NCI-H2081 (cell line): Measurements from ENCODE around the gene KRTAP10-2.
"Not testable (repeated sequence)": the region's sequence is repeated elsewhere in the genome, so short reads cannot be mapped to it uniquely, and the experiment has no call there.

Source experiments
- DNase-seq, 2 experiments: peaks; one replicate each; lab custom pipeline; 2025; lab: John Stamatoyannopoulos, UW

The KRTAP10-2 gene

DNA sequence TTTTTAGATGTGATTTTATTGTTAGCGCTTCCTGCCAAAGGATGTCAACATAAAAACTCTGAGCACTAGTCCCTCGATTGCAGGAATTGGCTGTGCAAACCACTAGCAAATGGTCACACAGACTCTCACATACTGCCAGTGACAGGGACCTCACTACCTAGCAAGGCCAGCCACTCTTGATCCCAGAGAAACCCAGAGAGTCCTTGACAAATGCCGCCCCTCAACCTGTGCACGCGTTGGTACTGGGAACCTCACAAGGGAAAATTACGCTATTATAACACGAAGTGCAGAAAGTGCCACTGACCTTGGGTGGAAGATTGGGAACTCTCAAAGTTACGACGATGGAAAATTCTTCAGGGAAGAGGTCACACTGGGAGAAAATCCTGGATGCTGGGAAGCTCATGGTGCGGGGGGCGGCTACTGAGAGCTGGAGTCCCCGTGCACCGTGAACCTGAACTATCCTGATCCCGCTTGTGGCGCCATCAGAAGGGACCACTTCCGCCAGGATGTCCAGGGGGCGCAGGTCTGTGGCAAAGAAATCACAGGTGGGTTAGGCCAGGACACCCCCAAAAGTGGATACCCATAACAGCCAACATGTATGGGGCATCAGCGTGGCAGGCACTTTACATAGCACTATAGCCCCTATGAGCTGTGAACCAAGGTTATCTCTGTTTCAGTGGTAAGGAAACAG lies 16.3 kb upstream of the KRTAP10-2 start:
- DNase-seq = no peak

DNA sequence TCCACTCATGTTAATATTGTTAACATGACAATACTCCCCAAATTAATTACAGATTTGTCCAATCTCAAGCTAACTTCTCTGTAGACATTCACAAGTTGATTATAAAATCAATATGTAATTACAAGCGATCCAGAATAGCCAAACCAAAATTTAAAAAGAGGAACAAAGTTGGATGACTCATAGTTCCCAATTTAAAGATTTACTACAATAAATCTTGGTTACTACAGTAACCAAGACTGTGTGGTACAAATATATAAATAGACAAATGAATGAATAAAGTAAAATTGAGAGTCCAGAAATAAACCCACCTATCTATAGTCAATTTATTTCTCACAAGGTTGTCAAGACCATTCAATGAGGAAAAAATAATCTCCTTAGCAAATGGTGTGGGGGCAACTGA lies 15.1 kb upstream of the KRTAP10-2 start:
- DNase-seq = no peak

DNA sequence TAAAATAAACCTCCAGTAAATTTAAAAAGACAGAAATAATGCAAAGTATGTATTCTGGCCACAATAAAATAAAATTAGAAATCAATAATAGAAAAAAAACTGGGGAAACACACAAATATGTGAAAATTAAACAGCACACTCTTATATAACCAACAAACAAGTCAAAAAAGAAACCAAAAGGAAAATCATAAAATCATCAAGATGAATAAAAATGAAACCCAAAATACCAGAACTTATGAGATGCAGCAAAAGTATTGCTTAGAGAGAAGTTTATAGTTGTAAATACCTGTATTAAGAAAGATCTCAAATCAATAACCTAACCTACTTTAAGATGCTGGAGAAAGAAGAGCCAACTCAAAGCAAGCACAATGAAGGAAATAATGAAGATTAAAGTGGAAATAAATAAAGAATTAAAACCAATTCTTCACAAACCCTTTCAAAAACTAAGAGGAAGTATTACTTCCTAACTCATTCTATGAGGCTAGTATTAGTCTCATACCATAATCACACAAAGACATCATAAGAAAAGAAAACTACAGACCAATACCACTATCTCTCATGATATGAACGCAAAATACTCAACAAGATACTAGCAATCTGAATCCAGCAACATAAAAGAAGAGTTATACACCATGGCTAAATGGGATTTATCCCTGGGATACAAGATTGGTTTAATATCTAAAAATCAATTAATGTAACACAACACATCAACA lies 13.7 kb upstream of the KRTAP10-2 start:
- DNase-seq = no peak

DNA sequence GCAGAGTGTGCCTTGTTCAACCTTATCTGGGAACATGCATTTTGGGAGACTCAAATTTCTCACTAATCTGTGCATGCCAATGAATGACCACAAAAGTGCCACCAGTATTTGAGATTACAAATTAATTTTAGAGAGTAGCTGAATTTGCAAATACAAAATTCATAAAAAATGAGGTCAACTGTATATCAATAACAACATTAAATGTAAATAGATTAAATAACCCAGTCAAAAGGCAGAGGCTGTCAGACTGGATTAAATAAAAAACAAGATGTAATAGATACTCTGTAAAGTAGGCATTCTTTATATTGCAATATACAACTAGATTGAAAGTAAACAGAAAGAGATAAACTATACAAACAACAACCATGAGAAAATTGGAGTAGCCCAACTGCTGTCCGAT lies 12.8 kb upstream of the KRTAP10-2 start:
- no peak for DNase-seq

DNA sequence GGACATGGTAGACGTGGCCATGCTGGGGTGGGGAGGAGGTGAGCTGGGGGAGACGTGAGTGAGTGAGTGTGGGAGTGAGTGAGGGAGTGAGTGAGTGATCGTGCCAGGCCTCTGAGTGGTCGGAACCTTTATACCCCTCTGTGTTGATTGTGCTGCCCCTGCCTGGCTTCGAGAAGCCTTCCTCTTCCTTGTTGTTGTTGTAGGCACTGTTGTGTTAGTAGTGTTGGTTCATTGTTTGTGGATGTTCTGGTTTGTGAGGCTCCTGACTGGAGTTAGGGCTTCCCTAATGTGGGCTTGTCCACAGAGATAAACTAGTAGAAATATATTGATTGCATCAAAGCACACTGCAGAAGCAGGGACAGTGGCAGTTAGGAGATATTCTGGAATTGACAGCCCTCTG lies 7.4 kb upstream of the KRTAP10-2 start, which contains the start of gene KRTAP10-3:
Gene KRTAP10-3 (minus strand): TSS at position 101 of the 400 bp plus-strand sequence. CDS start 80 bp downstream, at position 21.
- no peak for DNase-seq

DNA sequence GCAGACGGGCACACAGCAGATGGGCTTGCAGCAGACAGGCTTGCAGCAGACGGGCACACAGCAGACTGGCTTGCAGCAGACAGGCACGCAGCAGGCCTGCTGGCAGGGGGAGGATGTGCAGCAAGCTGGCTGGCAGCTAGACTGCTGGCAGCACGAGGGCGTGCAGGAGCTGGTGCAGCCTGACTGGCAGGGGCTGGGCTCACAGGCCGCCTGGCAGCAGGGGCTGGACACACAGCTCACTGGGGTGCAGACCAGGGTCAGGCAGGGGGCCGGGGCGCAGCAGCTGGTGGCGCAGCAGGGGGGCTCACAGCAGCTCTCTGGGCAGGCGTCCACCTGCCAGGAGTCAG lies 7.0 kb upstream of the KRTAP10-2 start:
- DNase-seq = not testable (repeated sequence)

DNA sequence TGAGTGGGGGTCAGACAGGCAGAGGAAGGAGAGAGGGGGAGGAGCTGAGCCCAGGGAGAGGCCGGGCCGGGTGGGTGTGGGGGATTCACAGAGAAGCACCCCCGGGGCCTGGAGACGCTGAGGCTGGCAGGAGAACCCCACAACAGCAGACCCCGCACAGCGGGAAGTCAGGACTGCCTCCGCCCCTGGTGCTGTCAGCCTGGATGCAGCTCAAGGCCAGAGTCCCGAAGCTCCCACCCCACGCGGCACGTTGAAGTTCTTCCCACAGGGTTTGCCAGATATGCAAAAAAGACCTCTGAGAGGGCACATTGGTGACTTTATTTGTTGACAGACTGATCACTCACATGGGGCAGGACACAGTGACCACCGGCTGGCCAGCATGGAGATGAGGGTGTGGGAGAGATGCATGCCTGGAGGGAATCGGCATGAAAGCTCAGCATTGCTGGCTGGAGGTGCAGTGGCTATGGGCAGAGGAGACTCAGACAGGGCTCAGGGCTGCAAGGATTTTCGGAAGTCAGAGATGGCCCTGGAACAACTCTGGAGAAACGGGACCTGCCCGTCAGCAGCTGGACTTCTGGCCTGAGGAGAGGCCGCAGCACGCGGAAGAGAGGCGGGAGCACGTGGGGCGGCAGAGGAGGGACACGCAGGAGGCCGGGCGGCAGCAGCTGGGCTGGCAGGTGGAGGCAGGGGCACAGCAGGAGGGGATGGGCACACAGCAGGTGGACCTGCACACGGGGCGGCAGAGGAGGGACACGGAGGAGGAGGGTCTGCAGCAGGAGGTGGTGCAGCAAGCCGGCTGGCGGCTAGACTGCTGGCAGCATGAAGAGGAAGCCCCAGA lies 6.4 kb upstream of the KRTAP10-2 start:
- no peak for DNase-seq

DNA sequence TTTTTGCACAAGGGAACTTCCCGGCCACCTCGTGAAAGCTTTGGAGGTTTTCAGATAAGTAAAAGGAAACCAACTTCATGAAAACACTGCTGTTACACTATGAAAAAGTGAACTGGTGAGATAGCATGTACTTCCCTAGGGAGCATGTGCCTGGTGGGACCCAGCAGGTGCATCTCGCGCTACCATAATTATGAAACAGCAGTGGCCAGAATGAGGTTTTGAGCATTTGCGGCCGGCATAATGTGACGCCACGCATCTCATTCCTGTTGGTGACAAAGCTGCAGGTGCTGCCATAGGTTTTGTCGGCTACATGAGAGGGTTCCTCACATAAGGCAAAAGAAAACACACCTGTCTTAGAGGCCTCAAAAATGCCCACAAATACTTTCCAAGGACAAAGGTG lies 5.6 kb upstream of the KRTAP10-2 start:
- DNase-seq = peak; percentile 29 to 68

DNA sequence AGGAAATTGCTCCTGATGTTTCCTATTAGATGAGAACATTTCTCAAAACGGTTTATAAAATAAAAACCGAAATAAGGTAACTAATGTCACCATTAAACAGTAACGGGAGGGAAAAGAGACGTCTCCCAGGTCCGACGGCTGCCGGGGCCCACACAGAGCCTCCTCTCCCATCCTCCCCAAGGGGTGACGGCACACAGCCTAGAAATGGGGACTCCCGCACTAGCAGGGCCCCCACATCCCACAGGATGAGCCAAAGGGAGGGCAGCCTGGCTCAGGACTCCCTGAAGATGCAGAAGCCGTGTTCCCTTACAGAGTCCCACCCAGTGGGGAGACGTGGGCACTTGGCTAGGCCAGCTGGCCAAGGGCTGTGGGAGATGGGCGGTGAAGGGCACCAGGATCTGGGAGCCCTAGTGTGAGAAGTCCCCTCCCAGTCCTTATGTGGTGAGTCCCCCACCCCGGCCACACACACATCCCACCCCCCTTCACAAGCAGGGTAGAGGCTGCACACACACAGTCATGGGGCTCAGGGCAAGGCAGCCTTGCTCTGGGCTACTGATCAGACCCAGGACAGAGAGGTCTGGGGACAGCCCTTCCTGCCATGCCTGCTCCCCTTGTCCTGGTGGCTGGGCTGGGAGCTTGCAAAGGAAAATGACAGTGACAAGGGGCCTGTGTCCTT lies 4.0 kb upstream of the KRTAP10-2 start:
- no peak for DNase-seq

DNA sequence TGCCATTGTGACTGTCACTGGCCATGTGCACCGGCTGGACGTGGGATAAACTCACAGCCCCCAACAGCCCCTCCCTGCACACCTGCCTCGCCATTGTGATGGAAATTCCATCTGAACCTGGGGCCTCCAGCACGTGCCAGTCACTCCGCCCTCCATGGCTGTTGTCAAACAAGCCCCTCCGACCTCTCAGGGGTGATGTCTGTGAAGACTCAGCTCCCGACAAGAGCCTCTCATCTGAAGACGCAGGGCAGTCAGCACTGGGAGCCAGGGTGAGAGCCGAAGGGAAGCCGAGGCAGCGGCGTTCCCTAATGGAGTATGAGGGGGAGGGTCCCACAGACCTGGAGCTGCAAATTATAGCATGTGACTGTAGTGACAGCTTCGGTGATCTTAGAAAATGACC lies 1.4 kb upstream of the KRTAP10-2 start:
- no peak for DNase-seq

DNA sequence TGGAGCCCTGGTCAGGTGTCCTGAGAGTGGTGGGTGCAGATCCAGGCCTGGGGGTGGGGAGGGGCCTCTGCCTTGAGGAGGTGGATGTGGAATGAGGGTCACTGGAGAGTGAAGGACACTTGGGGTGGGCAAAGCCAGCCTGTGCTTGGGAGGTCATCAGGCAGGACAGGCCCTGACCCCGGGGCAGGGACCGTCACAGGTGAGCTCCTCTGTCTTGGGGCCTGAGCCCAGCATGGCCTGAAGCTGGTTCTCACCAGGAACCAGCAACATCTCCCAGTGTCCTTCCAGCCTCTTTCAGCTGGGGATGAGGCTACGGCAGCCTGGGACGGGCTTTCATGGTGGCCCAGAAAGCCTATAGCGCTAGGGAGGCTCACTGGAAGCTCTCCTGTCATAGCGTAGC lies 831 bp upstream of the KRTAP10-2 start:
- no peak for DNase-seq

DNA sequence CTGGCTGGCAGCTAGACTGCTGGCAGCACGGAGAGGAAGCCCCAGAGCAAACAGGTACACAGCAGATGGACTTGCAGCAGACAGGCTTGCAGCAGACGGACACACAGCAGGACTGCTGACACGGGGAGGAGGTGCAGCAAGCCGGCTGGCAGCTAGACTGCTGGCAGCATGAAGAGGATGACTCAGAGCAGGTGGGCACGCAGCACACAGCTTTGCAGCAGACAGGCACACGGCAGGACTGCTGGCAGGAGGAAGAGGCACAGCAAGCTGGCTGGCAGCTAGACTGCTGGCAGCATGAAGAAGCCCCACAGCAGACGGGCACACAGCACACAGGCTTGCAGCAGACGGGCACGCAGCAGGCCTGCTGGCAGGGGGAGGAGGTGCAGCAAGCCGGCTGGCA lies 498 bp downstream of the KRTAP10-2 start:
- DNase-seq = peak in 1 of 2 experiments; percentile 34

DNA sequence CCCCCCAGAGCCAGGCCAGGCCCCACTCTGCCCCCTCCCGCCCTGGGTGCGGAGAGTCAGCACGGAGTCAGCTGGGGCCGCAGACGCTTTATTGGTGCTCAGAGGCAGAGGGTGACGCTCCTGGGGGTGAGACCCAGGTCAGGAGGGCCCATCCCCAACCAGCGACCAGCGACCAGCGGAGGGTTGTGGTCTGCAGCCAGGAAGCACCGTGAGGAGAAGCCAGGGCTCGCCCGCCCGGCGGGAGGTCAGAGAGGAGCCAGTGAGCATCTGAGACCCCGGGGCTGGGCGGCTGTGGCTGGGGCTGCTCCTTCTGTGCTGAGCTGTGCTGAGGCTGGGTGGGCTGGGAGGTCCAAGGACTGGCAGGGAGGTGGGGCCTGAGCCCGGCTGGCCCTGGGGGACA lies 1.0 kb downstream of the KRTAP10-2 start:
- not testable (repeated sequence) for DNase-seq

DNA sequence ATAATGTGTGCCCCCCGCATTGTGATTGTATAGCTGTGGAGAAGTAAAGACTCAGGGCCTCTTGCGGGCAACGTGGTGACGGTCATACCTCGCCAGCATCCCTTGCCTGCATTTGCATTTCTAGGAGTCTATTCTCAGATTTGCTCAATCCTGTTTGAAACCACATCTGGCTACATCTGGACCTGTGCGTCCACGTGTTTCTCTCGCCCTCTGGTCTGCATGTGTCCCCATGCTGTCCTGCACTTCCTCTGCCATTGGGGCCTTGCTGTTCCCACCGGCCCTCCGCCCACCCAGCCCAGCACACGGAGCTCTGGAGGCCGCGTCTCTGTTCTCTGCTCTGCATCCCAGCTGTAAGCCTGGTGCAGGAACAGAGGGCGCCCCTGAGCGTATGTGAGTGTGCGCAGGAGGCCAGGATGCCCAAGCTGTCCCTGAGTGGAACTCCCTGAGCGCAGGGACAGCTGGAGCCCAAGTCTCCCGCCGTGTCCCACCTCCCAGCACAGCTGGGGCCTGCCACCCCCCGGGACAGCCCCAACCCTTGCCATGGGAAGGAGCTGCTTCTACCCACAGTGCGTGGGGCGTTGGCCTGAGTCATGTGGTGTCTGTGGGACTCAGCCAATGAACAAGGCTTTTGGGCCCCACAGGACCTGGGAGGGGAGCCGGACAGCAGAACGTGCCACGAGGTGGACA lies 1.6 kb downstream of the KRTAP10-2 start:
- no peak for DNase-seq

DNA sequence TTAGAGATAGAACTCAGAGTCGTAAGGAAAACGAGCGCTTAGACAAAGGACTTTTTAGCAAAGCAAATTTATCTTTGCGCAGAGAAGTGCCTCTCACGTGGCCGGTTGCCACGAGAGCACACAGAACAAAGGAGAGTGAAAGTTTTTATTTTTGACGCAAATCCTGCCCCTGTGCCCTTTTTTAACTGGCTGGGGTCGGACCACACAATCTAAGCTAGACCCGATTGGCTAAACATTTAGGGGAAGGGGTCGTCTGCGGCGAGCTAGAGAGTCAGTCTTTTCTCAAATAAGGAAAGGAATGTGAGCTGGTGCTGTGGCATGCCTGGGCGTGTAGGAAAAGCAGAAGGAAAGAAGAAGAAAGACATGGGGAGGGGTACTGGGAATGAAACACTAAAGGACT lies 2.4 kb downstream of the KRTAP10-2 start:
- DNase-seq = no peak

DNA sequence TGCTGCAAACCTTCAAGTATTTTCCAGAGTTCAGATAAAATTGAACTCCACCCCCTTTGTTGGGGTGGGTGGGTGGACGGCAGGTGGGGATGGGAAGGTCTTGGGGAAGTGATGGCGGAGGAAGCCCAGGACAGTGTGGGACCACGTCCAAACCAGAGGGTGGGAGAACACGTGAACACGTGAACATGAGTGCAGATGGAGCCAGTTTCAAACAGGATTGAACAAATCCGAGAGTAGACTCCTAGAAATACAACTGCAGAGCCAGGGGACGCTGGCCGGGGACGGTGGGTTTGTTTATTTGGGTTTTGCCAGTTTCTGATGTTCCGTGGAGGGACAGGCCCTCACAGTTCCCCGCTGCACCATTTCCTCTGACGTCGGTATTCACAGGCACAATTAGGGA lies 2.9 kb downstream of the KRTAP10-2 start:
- DNase-seq = no peak

DNA sequence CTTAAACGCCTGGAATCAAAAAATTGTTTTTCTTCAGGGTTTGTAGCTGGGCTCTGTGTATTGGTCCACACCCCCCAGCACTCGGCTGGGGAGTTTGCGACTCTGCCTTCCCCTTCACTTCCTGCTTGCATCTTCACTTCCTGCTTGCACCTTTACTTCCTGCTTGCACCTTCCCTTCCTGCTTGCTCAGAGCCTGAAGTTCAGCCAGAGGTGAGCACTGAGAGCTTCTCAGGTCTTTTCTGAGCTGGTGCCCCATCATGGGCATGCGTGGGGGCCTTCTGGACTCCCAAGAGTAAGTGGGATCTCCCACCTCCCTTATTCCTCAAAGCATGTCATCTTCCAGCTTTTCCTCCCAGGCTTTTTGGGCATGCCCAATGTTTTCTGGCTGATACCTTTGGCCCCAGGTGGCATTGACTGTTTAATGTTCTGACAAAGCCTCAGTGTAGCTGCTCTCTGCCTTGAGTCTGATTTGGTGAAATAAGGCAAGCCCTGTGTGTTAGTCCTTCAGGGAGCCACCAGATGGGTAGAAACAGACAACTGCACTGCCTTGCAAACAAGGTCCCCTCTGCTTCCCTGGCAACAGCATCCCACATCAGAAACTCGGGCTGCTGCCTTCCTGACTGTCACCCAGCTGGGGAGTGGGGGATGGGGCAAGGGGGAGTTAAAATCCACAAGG lies 3.5 kb downstream of the KRTAP10-2 start:
- no peak for DNase-seq

DNA sequence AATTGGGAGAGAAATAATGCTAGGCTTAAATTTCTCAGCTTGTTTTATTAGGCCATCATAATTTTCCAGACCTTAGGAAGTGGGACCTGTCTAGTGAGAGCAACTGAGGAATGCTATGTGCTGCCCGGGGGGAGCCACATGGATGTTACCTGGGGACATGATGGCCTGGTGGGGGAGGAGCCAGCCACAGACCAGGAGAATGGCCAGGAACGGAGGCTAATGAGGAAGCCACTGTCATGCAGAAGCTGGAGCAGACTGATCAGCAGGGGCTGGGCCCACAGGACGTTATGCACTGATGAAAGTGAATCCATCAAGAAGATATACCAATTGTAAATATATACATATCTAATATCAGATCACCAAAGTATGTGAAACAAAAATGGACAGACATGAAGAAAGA lies 6.7 kb downstream of the KRTAP10-2 start:
- DNase-seq = no peak

DNA sequence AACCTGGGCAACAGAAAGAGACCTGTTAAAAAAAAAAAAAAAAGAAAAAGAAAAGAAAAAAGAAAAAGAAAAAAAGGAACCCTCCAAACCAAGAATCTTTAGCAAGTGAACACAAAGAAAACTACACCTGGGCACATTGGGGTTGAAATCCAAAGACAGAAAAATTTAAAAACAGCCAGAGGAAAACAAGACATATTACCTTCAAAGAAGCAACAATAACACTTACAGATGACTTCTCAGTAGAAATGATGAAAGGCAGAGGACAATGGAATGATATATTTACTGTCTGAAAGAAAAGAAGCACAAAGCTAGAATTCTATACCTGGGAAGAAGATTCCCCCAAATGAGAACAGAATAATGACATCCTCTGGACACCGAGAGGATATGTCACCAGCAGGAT lies 8.6 kb downstream of the KRTAP10-2 start:
- no peak for DNase-seq

DNA sequence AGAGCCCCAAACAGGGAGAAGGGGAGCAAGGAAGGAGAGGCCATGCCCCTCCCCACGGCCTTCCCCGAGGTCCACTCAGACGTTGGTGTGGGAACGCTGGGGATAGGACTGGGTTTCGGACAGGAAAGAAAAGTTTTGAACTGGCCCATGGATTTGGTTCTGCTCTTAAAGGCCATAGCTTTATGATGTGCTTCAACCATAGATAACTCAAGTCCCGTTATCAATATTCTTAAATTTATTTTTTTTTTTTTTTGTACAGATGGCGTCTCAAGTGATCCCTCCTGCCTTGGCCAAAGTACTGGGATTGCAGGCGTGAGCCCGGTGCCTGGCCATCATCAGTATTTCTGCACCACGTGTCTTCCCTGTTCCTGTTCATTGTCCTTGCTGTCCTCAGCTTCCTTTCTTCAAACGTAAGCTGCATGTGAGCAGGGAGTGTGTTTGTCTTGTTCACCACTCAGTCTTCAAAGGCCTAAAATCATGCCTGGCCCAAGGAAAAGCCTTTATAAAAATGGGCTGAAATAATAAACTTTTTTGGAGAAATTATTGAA lies 10.5 kb downstream of the KRTAP10-2 start:
- DNase-seq = no peak
